Stimulated activated CD8-positive, alpha-beta memory T cell treated with anti-CD3 and anti-CD28 coated beads, Interleukin-2, amount 100 ng/mL, for 48 hours (primary cell): Measurements from ENCODE around the gene IGF2.

Experiments
- DNase-seq, 2 donors: peaks; one replicate each; pipeline ENCODE4 v3.0.0-alpha.2; 2020; ENCODE audit warnings: low read depth in 2 of 2

Gene IGF2

DNA sequence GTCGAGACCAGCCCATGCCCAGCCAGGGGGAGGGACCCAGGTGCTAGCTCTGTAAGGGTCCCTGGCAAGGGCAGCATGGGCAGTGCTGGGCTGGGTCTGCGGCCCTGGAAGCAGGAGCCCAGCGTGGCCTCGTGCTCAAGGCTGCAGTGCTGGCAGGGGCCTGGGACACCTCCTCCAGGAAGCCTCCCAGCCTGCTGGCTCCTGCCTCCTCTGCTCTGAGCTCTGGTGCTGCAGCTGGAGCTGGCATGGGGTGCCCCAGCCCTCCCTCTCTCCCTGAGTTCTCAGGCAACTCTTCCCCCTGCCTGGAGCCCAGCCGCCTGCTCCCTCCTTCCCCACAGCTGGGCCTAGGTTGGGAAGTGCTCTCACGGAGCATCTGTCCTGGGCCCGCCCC, 15.0 kb upstream of the IGF2 start:
- DNase-seq, result no peak

DNA sequence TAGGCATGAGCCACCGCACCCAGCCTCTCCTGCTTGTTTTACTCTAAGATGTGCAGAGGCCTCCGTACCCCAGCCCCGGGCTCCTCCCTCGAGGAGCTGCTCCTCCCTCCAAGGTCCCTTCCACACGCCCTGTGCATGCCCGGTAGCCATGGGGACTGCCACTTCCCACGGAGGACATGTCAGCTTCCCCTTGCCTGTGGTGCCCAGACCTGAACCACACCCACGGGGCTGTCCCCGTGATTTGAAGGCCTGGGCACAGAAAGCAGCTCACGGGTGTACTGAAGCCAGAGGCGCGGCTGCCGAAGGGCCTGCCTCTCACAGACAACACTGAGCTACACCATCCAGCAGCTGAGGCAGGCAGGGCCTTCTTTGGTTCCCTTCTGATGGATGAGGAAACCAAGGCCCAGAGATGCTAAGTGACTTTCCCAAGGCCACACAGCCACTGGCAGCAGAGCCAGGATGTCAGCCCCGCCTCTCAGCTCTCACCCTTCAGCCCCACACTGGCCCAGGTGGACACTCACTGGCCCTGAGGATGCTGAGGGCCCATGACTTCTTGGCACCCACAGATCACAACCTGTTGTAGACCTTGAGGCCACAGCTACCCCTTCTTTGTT, 14.5 kb upstream of the IGF2 start:
- no peak for DNase-seq

DNA sequence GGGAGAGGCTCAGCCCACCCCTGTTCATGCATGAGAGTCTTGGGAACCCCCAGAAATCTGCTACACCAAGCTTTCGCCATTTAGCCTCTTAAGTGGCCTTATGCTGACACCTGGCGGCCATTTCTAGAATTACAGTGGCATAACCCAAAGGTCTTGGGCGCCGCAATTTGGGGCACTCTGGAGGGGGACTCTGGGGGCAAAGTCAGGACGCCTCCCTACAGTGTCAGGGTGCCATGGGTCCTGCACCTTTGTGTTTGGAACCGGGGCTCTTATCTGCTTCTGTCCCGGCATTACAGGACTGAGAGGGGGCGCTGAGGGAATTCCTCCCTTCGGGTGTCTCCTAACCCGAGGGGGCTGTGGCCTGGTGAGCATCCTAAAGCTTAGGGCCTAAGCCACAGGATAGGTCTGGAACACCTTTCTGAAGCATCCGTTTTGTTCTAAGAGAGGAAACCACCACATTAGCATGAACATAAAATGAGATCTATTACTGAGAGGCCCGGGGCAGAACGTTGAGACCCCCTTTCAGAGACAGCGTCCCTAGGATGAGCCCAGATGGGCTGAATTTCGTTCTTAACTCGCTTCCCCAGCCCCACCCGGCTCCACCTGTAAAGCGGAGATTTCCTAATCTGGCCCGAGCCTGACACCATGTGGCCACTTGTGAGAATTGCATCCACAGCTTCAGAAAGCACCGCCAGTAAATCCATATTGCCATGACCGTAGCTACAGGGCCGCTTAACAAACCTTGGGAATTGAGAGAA, 12.5 kb upstream of the IGF2 start:
- DNase-seq, result peak; percentile 41 to 67

DNA sequence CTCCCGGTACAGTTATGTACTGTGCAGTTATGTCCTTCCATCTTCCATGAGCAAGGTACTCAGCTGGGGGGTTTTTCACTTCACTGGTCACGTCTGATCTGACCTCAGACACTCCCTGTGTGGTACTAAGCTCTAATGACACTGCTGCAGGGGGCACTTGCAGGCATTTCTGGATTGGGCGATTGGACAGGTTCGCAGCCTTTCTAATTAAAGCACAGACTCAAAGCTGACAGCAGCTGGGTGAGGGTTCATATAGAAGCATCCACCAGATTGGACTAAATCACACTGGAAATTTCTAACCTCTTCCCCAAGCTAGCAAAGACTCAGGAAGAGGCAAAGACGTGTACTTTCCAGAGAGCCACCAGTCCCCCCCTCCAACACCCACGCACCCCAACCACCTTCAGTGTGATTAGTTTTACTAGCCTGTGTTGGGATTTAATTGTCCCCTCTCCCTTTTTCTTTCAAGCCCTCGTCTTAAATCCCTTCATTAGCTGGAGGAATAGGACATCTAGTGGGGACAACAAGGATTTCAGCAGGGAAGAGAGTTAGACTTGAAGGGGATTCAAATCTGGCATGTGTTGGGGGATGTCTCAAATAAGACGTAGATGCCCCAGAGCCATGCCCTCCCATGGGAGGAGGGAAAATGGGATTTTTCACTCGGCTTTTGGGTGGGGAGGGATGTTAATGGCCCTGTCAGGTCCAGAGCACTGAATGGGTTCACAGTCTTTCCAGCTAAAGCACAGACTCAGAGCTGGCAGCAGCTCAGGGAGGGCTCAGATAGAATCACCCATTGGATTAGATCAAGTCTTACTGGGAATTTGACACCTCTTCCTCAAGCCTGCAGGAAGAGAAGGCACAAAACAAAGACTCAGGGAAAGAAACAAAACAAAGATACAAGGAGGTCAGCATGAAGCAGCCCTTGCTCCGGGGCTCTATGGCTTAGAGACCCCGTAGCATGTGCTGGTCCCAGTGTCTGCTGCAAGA, 11.0 kb upstream of the IGF2 start:
- DNase-seq, result no peak

DNA sequence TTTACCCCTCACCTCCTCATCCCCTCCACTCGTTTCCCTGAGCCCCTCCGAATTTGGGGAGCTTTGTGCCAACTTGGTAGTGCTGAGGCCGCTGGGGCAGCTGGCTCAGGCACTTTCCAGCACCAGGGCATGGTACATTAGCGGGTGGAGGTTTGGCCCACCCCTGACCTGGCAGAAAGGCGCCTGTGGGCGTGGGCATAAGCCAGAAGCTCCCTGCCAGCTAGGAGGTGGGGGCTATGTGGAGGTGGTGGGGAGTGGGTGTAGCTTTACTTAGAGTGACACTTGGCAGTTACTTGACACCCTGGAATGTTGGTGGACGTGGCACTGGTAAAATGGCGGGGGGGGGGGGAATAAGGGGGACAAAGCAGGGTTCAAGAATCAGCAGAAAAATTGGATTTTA, 10.3 kb upstream of the IGF2 start:
- no peak for DNase-seq

DNA sequence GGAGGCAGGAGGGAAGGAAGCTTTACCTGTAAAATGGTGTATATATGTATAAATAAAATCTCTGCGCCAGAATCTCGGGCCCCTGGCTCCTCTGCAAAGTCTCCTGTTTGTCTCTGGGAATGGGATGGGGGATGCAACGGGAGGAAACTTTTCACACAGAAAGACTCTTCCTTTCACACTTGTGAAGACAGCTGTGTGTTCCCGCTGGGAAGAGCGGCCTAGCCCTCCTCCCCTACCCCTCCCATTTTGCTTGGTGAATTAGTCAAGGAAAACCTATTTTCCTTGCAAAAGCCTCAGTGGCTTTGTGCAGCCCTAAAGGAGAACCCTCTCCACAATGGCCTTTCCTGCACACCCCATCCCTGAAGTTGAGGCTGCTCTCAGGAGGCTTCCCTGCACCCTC, 9.4 kb upstream of the IGF2 start:
- no peak for DNase-seq

DNA sequence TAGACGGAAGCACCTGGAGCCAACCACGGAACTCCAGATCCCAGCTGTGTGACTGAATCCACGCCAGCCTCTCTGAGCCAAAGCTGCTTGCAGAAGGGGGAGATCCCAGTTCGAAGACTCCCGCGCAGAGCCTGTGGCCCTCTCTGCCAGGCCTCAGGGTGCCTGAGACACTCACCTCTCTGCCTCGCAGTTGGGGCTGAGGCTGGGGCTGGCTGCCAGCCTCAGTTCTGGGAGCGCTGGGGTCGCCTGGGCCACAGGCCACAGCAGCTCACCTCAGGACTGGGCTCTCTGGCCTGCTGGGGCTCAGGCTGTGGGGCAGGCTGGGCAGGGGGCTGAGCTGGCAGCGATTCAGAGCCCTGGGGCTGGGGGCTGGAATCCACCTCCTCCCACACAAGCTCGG, 8.2 kb upstream of the IGF2 start:
- DNase-seq, result no peak

DNA sequence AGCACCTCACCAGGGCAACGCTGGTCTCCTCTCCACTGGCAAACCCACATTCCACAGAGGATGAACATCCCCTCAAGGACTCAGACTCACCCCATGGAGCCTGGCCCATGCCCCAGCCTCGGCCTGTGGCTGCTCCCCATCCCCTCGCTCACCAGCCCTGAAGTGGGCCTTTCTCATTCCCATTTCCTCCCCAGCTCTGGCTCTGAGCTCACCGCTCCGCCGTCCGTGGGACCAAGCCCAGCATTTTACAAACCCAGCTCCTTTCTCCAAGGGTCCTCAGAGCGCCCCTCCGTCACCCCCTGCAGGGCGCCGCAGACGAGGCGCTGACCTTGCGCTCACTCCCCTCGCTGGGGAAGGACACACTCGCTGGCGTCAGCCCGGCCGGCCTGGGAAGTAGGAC, 6.9 kb upstream of the IGF2 start:
- DNase-seq, result no peak

DNA sequence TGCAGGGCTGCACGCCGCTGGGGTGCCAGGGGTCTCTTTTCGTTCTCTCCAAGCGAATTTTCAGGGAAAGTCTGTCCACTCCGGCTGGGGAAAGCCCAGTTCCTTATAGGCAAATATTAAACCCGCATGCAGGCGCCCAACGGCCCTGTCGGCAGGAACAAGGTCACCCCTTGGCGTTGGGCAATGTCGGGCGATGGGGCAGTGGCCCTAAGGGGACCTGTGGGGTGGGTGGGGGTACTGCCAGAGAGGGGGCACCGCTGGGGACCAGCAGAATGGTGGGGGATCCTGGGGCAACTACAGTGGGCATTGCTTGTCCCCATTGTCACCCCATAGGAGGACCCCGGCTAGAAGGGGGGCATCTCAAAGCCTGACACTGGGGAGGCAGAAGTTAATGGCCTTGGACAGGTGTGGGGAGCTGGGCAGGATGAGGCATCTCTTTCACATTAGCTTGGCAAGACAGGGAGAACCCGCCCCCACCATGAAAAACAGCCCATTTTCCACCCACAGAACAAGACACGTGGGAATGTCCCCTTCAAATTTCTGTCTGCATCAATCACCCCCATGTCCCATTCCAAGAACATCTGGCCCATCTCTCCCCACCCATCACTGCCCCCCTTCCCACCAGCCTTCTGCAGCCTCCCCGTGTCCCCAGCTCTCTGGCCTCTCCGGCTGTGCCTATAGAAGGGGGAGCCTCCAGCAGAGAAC, 5.5 kb upstream of the IGF2 start:
- DNase-seq, result no peak

DNA sequence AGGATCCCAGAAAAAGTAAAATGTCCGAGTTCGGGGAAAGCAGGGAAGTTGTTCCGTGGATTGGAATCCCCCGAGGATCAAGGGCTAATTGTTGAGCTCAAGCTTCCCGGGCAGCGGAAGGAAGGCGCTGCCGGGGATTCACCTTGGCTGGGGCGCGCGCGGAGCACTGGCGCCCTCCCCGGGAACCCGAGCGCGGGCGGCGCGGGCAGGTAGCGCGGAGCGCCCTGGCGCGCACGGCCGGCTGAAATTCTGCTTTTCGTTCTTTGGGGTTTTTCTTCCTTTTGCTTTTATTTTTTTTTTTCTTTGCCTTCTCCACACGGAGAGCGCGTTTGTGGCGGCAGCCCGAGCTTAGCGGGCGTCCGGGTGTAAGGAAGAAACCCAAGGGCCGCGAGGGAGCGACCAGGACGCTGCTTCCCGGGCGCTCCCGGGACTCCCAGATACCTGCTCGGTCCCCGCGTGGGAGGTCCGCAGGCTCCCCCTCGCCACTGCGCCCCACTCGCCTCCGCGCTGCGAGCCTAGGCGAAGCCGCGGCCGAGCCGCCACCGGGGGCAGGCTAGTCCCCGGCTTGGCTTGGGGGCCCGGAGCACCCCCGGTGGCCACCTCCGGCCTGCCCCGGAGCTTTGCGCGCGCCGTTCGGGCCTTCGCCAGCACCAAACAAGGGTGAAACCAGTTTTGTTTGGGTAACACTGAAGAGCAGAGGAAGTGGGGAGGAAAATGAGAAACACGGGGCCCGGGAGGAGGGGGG, 4.8 kb upstream of the IGF2 start:
- no peak for DNase-seq

DNA sequence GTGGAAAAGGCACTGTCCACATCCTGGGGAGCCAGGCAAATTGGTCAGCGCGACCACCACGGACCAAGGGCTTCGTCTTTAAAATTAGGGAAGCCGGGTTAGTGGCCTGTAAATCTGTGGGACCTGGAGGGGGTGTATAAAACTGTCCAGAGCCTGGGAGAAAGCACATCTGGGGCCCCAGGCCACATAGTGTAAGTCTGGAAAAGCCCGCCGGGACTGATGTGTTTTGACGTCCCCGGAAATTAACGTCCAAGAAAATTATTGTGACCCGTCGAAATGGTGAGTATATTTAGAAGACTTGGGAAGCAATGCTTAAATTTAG, 4.2 kb upstream of the IGF2 start:
- DNase-seq, result no peak

DNA sequence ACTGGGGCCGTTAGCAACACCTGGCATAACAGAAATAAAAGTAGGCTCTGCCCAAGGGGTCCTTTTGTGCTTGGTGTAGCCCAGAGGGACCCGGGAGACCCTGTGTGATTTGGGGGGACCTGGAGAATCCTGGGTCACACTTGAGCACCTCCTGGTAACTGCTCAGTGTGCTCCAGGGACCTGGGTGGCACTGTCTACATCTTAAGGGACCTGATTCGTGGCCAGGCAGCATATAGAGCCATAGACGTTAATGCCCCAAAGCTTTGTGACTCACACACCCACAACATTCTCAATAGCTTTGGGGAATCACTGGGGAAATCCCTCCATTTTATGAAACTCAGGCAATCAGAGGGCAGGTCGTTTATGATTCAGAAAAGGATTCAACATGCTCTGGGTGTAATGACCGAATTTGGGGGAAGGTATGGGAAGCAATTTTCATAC, 3.6 kb upstream of the IGF2 start:
- DNase-seq, result peak in 1 of 2 donors; percentile 22

DNA sequence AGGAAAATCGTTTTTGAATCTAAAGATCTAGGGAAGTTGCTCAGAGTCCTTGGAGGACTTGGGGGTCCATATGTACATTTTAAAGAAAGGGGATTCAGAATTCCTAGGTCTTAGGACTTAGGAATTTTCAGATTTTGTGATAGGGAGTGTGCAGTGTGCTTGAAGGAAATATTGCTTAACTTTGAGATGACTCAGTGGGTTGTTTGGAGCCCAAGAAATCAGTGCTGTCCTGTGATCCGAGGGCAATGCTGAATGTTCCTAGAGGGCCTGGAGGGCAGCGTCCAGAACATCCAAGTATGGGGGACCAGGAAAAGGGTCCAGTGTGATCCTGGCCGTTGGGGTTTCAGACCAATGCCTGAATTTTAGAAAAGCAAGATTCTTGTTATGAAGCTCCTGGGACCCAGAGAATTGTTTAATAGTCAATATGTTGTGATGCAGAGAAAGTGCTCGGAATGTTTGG, 3.1 kb upstream of the IGF2 start:
- no peak for DNase-seq

DNA sequence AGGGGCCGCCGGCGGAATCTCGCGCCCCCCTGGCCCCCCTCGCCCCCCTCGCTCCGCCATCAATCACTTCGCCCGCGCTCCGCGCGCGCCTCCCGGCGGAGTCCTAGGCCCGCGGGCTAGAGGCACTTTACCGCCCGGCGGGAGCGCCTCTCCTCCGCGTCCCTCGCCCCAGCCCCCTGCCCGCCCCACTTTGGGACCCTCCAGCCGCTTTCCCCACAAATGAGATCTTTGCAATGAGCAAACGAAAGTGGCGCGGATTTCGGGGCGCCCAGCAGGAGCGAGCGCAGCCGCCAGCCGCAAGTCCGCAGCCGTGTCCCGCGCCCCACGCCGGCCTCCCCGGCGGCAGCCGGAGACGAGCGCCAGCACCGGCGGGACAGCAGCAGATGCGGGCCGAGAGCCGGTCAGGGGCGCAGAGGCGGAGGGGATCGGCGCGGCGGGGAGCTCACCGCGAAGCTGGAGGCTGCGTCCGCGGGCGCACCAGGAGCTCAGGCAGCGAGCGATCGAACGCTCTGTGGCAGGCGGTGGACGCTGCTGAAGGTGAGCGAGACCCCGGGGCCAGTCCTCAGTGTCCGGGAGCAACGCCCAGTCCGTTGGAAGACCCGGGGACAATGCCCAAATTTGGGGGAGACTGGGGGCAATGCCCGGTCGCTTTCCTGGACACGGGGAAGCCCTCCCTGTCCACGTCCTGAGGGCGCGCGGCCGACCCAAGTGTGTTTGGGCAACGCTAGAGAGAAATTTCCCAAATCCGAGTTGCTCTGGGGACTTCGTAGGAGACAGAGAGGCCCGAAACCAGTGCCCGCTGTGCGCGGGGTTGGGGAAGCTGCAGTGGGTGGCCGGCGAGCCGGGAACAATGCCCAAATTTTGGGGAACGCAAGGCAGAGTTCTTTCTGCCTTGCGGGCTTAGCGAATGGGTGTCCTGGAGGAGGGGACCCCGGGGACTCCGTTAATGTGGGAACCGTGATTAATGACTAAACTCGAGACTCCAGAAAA, 1.5 kb upstream of the IGF2 start:
- no peak for DNase-seq

DNA sequence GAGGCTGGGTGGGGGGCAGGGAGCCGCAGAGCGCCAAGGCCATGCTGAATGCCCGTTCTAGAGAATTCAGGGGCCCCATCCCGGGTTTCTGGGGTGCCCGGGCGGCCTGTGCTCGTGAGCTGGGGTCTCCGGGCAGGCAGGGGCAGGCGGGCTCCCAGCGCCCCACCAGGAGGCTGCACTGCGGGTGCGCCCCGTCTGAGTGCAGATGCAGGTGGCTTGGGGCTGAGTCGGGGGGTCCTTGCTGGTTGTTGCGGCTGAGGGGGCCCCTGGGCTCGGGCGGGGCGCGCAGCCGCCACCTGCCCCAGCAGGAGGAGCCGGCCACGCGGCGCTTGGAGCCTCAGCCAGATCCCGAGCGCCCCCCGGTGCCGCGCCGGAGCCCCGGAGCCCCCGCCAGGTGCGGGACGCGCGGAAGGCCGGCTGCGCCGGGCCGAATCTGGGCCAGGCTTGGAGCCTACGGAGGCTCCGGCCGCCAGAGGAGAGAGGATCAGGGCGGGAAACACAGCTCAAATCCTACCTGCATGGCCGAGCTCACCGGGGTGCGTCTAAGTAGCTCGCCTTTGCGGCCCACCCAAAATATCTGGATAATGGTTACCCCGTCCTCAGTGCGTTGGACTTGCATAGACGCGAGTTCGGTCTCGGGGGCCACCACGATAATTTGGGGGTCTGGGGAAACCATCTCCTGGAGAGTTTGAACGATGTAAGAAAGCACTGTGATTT, 590 bp upstream of the IGF2 start:
- DNase-seq, result no peak

DNA sequence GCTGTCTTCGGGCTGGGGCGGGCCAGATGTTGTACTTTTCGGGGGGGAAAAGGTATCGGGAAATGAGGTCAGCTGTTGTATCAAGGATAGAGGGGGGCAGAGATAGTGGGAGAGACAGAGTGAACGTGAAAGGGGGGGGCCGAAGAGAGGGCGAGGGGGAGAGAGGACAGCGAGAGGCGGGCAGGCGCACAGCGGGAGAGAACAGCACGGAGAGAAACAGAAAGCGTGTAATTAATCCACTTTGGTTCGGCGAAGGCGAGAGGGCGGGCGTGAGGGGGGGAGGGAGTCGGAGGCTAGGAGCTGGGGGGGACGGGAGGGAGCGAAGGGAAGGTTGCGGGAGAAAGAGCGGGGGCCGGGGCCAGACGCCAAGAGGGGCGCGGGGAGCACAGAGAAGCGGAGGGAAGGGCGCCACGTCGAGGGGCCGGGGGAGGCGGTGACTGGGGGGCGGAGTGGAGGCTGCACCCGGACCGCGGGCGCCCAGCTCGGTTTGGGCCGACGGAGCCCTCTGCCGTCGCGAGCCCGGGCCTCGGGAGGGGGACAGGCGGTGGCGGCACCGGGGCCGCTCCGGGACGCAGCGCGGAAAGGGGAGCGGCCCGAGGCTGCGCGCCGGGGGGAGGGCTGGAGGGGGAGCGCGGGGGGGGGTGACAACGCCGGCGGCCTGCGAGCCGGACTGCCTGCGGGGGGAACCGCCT, 612 bp downstream of the IGF2 start:
- no peak for DNase-seq

DNA sequence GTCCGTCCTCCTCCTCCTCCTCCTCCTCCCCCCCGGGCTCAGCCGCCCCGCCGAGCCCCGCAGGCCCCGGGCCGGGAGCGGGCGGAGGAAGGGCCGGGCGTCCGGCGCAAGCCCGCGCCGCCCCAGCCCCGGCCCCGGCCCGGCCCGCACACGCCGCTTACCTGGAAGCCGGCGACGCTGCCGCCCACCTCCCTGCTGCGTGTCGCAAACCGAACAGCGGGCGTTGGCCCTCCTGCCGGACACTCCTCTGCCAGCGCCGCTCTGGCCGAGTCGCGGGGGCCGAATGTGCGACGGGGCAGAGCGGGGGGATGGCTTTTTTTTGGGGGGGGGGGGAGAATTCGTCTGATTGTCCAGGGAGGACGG, 1.1 kb downstream of the IGF2 start:
- no peak for DNase-seq

DNA sequence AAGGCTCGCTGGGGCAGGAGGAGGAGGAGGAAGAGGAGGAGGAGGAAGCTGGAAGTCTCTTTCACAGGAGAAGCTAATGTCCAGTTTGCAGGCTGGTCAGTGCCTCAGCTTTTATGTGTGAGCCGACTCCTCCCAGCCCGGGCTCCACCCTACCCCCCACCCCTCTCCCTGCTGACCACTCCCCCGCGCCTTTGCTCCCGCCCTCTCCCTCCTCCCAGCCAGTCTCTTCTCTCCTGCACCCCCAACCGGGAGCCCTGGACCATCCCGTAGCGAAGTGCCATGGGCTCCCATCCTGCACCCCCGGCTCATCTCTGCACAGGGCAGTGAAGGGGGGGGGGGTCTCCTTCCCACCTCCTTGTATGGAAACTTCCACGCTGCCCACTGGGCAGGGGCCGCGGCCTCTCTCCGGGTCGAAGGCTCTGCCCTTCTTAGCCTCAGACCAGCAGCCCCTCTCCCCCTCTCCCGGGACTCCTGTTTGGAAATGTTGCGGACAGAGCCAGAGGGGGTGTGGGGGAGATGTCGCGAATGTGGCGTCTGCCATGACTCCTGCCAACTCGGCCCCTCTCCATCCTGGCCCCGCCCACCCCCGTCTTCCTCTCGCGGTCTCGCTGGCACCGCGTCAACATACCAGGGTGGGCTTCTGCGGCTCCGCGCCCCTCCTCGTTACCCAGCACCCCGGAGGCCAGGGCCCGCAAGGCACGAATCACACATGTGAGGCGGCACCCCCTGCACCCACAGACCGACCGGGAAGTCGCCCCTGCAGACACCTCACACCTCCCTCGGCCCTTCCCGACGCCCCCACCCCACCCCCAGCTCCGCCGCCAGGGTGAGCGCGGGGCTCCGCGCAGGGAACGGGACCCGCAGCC, 1.8 kb downstream of the IGF2 start:
- DNase-seq, result no peak
